Immature natural killer cell (primary cell): ENCODE results near the gene GDF10. TPM values are rescaled to one million over a fixed set of nuclear protein-coding genes. Genes with fewer than 3 reads are reported as not detected.

Source experiments
- DNase-seq, 3 donors: peaks; one replicate each; pipeline ENCODE4 v3.0.0; 2022; ENCODE audit warnings: mixed read lengths in 1 of 3
- H3K27ac Mint-ChIP-seq, 6 donors: one replicate each; pipeline ENCODE4 v1.8.0; 2020; ENCODE audit warnings: mixed read lengths in 6 of 6, mild to moderate bottlenecking in 5 of 6, inconsistent platforms in 4 of 6, moderate library complexity in 3 of 6
- H3K27me3 Mint-ChIP-seq, 3 donors: one replicate each; pipeline ENCODE4 v1.8.0; 2020 to 2021; ENCODE audit warnings: low read depth in 3 of 3, mild to moderate bottlenecking in 3 of 3, mixed read lengths in 3 of 3, moderate library complexity in 3 of 3, inconsistent platforms in 1 of 3
- H3K36me3 Mint-ChIP-seq, 3 donors: one replicate each; pipeline ENCODE4 v1.8.0; 2020; ENCODE audit warnings: mixed read lengths in 3 of 3, inconsistent platforms in 2 of 3, mild to moderate bottlenecking in 2 of 3
- H3K4me1 Mint-ChIP-seq, 2 donors: one replicate each; pipeline ENCODE4 v1.8.0; 2020; ENCODE audit warnings: inconsistent platforms in 2 of 2, mild to moderate bottlenecking in 2 of 2, mixed read lengths in 2 of 2, moderate library complexity in 1 of 2
- H3K4me3 Mint-ChIP-seq, 5 donors: one replicate each; pipeline ENCODE4 v1.8.0; 2020; ENCODE audit warnings: mild to moderate bottlenecking in 5 of 5, mixed read lengths in 5 of 5, inconsistent platforms in 3 of 5, moderate library complexity in 3 of 5
- H3K9me3 Mint-ChIP-seq, 6 donors: one replicate each; pipeline ENCODE4 v1.8.0; 2020; ENCODE audit warnings: mild to moderate bottlenecking in 6 of 6, mixed read lengths in 6 of 6, inconsistent platforms in 4 of 6, moderate library complexity in 3 of 6
- polyA plus RNA-seq, 3 donors: library from polyadenylated mRNA; unstranded; fragments of 300-500 nt; fragmentation: Illumina TruSeq; gene quantifications; one replicate each; pipeline ENCODE4 v1.2.3, GENCODE V29; 2021

The GDF10 gene, protein sequence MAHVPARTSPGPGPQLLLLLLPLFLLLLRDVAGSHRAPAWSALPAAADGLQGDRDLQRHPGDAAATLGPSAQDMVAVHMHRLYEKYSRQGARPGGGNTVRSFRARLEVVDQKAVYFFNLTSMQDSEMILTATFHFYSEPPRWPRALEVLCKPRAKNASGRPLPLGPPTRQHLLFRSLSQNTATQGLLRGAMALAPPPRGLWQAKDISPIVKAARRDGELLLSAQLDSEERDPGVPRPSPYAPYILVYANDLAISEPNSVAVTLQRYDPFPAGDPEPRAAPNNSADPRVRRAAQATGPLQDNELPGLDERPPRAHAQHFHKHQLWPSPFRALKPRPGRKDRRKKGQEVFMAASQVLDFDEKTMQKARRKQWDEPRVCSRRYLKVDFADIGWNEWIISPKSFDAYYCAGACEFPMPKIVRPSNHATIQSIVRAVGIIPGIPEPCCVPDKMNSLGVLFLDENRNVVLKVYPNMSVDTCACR
- polyA plus RNA-seq, result not detected

DNA sequence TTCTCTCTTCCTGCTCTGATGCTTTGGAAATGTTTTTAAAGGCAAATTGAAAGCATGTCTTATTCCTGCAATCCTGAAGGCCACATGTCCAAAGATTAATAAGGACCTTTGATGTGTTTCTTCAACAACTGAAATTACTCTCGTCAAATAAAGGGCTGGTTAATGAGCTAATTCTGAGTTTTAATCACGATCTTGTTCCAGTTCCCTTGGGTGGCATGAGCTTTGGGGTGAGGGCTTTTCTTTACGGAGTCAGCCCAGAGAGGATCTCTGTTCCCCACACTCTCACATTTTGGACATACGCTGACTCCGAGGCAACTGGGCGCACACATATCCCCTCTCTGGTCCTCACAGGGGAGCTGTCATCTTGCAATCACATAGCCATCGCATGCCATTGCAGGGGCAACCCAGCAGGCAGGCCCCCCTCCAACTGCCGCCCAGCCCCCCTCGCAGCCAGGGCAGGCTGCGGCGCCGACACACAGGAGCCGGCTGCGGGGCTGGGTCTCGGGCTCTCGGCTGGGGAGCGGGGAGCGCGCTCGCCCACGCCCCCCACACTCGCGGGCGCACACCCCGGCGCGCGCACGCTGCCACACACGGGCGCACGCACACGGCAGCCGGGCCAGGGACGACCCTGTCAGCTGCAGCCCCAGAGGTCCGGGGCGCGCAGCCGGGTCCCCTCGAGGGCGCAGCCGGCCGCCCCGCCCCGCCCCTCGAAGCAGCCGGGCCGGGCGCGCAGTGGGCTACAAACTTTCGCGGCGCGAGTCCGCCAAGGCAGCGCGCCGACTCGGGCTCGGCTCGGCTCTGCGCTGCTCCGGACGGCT lies at the start of gene GDF10:
Gene GDF10 (plus strand): TSS at position 587 of the 818 bp plus-strand sequence. CDS start 455 bp downstream, outside the sequence.
- Mint-ChIP-seq H3K9me3 (no peaks in the 10 kb centered on the region), H3K4me3 (no peak within 1 kb of the TSS), H3K4me1 (no peaks in the 10 kb centered on the region), H3K27ac (no peak within 1 kb of the TSS), H3K27me3 (peaks cover 4 to 14% (median 9%) of the 10 kb centered on the region in 3 donors), H3K36me3 (no peaks in the 10 kb centered on the region)
- DNase-seq, result no peak

DNA sequence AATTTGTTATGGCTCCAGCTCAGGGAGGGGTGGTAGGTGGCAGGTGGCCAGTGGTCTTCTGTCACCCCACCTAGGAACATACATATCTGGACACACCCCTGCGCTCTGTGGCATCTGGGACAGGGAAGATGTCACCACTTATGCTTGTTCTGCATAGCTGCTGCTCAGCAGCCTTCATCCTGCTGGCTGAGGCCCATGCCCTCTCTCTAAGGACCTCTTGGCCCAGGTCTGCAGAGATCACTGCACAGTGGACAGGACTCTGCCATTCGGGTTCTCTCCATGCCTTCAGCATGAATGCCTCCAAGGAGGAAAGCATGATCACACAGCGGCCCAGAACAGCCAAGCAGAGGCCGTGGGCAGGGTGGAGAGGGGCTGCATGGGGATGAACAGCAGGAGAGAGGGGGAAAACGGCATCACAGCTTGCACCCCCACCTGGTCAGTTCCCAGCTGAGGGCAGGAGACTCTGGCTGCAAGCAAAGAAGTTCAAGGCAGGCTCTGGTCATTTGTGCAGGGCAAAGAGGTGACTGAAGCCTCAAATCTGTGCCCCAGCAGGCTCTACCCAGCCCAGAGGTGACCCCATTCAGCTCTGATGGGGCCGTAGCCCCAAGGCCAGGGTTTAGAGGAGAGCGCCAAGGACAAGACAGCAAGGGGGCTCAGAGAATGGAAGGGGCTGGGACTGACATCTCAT lies 47.8 kb upstream of the GDF10 start:
- H3K27ac Mint-ChIP-seq, result no peak overlapping the region
- H3K36me3 Mint-ChIP-seq, result no peaks in the 10 kb centered on the region
- peaks cover 9 to 12% of the 10 kb centered on the region in 2 donors for H3K4me1 Mint-ChIP-seq
- H3K9me3 Mint-ChIP-seq, result no peaks in the 10 kb centered on the region
- H3K4me3 Mint-ChIP-seq, result no peak overlapping the region
- H3K27me3 Mint-ChIP-seq, result peaks cover 0 to 7% (median 1%) of the 10 kb centered on the region in 3 donors
- no peak for DNase-seq

DNA sequence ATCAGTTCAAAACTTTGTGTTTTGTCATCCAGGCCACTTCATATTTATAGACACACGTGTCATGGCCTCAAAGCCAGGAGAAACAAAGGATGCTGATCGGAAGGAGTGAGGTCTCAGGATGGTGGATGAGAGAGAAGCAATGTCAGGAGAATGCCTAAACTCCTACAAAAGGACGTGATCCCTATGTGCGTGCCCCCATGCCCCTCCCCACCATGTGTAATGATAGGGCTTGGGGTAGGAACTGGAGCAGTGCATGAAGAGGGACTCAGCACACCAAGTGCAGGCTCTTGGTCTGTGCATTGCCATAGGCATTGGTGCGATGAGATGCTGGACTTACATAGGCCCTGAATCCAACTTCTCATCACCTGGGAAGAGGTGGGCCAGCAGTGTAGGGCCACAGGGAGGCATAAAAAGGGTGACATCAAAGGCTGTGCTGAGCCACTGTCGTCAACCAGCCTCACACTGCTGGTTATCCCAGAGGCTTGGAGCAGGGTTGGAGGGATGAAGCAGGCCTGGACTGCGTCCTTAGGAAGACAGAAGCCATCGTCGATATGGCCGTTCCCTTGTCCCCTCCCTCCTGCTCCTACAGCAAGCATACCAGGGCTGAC lies 46.9 kb upstream of the GDF10 start:
- H3K4me3 Mint-ChIP-seq, result no peak overlapping the region
- peaks cover 0 to 7% (median 1%) of the 10 kb centered on the region in 3 donors for H3K27me3 Mint-ChIP-seq
- DNase-seq, result no peak
- H3K4me1 Mint-ChIP-seq, result peaks cover 18 to 21% of the 10 kb centered on the region in 2 donors
- H3K36me3 Mint-ChIP-seq, result no peaks in the 10 kb centered on the region
- no peak overlapping the region for H3K27ac Mint-ChIP-seq
- H3K9me3 Mint-ChIP-seq, result no peaks in the 10 kb centered on the region

DNA sequence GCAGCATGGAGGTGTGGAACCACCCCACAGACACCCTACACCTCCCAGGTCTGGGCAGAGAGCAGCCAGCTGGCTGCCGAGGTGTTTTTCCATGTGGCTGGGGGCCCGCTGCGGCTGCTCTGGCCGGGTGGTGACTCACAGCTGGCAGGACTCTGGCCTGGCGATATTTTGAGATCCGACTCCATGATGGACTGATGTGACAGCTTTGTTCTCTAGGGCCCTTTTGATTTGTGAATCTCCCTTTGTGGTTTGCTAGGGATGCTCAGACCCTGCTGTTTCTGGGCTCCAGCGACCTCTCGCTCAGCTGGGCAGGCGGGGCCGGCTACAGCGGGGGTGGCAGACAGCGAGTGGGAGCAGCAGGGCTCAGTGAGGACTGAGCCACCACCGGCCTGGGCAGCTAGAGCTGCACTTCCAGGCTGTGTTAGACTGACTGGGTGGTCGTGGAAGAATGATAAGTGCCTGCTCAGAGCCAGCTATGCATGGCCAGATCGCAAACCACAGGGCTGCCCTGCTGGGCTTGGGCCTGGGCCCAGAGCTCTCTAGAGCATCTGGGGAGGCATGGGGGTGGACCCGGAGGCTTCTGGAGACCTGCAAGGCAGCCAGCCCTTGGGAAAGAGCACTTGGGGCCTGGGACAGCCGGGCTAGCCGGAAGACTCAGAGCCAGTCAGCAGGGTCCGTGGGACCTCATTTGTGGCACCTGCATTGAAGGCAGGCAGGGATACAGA lies 46.2 kb upstream of the GDF10 start:
- no peak for DNase-seq
- H3K4me1 Mint-ChIP-seq, result peaks cover 20 to 23% of the 10 kb centered on the region in 2 donors
- no peak overlapping the region for H3K27ac Mint-ChIP-seq
- no peak overlapping the region for H3K4me3 Mint-ChIP-seq
- H3K36me3 Mint-ChIP-seq, result no peaks in the 10 kb centered on the region
- H3K27me3 Mint-ChIP-seq, result peaks cover 0 to 7% (median 1%) of the 10 kb centered on the region in 3 donors
- no peaks in the 10 kb centered on the region for H3K9me3 Mint-ChIP-seq

DNA sequence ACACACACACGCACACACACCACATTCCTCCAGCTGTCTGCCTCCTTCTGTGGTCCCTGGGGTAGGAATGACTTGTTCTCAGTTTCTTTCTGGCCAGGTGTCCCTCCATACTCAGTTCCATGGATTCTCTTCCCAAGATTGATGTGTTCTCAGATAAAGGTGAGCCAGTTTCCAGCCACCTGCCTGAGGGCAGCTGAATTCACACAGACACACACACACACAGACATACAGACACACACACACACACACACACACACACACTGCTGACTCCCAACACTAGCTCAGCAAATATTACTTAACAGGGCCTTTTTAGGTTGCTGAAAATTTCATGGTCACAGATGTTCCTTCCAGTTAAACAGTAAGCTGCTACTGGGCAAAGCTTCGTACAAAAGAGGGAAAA lies 45.4 kb upstream of the GDF10 start:
- Mint-ChIP-seq H3K36me3 (no peaks in the 10 kb centered on the region), H3K9me3 (no peaks in the 10 kb centered on the region), H3K27ac (no peak overlapping the region), H3K27me3 (peaks cover 0 to 7% (median 1%) of the 10 kb centered on the region in 3 donors), H3K4me3 (no peak overlapping the region), H3K4me1 (peaks cover 20 to 23% of the 10 kb centered on the region in 2 donors)
- DNase-seq, result no peak

DNA sequence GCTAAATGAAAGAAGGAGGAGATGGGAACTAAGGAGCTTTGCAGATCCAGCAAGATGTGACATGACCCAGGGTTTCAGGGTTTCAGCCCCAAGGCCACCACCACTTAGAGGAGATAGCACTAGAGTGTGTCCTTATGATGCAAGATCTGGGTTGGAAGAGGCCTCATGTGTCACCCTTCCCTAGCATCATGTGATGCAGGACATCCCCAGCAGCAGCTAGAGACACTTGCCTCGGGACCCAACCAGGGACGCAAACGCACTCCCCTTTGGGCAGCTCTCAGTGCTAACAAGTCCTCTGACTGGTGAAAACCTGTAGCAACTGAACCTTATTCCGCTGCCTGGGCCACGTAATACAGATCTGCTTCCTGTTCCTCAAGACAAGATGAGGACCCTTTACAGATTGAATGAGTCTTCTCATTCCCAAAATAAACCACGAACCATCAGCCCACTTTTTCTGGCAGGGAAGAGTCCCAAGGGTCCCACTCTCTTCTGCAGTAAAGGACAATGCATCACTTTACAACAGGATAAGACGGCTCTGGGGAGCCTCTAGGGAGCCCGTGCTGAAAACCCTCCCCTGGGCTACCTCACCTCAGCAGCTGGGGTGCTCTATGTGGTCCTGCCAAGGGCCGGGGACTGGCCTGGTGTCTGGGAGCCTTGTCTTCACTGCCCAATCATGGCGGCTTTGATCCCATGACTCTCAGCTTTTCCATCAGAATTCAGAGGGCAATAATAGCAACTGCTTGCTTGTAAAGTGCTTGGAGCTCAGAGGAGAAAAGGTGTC lies 44.8 kb upstream of the GDF10 start:
- H3K9me3 Mint-ChIP-seq, result no peaks in the 10 kb centered on the region
- H3K27ac Mint-ChIP-seq, result no peak overlapping the region
- no peak overlapping the region for H3K4me3 Mint-ChIP-seq
- H3K4me1 Mint-ChIP-seq, result peaks cover 20 to 23% of the 10 kb centered on the region in 2 donors
- peaks cover 0 to 7% (median 1%) of the 10 kb centered on the region in 3 donors for H3K27me3 Mint-ChIP-seq
- DNase-seq, result no peak
- no peaks in the 10 kb centered on the region for H3K36me3 Mint-ChIP-seq

DNA sequence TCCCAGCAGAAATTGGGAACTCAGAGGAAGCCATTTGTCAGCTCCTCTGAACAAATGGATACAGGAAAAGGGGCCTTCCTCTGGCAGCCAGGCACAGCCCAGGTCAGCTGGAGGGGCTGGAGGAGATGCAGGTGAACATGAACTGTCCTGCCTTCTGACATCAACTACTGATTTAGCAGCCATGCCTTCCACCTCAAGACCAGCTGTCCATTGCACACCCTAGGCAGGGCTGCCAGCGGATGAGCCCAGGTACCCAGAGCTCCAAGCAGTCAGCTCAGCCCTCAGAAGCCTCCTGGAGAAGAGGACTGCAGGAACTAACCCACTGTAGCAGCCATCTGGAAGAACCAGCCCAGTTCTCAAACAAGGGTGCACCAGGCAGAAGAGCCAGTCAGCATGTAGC lies 44.1 kb upstream of the GDF10 start:
- Mint-ChIP-seq H3K27ac (no peak overlapping the region), H3K4me3 (no peak overlapping the region), H3K4me1 (peaks cover 21 to 26% of the 10 kb centered on the region in 2 donors), H3K27me3 (peaks cover 0 to 7% (median 2%) of the 10 kb centered on the region in 3 donors), H3K36me3 (no peaks in the 10 kb centered on the region), H3K9me3 (no peaks in the 10 kb centered on the region)
- DNase-seq, result no peak

DNA sequence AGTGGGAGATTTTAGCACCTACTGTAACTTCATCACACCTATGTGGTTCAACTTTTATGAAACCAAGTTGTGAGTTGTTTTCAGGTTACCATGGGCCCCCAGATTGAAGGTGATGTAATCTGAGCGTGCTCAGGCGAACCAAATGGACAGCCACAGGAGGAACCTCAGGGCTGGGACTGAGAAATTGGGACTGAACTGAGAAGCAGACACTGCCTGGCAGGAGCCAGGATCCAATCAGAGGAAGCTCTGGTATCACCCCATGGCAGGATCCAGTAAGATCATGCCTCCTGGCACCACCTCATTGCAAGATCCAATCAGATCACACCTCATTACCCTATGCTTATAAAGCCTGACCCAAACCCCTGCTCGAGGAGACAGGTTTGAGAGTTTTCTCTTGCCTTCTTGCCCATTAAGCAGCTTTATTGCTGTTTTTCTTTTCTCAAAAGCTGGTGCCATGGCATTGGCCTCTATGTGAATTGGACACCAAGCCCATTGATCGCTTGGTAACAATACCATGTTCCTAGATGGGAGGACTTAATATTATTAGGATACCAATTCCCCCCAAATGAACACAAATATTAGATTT lies 43.2 kb upstream of the GDF10 start:
- Mint-ChIP-seq H3K9me3 (no peaks in the 10 kb centered on the region), H3K4me3 (no peak overlapping the region), H3K27me3 (peaks cover 0 to 4% (median 2%) of the 10 kb centered on the region in 3 donors), H3K4me1 (peaks cover 24 to 35% of the 10 kb centered on the region in 2 donors), H3K27ac (peak overlapping the region in 1 of 6 donors; percentile 17), H3K36me3 (no peaks in the 10 kb centered on the region)
- DNase-seq, result peak in 1 of 3 donors; percentile 8

DNA sequence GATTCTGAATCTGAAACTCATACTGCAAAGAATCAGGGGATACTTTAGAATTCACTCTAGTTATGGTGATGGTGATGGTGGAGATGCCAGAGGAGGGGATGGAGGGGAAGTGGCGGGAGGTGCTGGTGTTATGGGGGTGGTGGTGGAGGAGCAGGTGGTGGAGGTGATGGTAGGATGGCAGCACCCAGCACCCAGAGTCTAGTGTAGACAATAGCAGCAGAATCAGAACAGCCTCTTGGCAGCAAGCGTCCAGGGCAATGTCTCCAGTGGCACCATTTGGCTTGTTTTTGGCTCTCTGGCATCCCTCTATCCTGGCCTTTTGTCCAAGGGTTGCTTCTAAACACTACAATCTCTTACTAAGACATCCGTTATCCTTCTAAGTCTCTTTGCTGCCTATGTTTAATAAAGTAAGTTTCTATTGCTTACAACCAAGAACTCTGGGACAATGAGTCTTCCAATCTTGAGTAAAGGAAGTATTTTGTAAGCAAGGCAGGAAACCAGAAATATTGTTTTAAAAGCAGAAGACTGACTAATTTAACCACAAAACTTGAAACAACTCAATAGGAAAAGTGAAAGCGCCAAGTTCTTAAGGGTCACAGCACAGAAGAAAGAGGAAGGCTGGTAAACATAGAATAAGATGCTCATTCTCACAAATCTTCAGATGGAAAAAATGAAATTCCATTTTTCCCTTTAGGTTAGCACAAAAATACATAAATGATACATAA lies 42.4 kb upstream of the GDF10 start:
- Mint-ChIP-seq H3K4me3 (peak overlapping the region; percentile 0 to 64 (median 51)), H3K9me3 (no peaks in the 10 kb centered on the region), H3K4me1 (peaks cover 24 to 35% of the 10 kb centered on the region in 2 donors), H3K27ac (peak overlapping the region; percentile 13 to 77 (median 28)), H3K27me3 (peaks cover 0 to 4% (median 2%) of the 10 kb centered on the region in 3 donors), H3K36me3 (no peaks in the 10 kb centered on the region)
- DNase-seq, result peak in 1 of 3 donors; percentile 3

DNA sequence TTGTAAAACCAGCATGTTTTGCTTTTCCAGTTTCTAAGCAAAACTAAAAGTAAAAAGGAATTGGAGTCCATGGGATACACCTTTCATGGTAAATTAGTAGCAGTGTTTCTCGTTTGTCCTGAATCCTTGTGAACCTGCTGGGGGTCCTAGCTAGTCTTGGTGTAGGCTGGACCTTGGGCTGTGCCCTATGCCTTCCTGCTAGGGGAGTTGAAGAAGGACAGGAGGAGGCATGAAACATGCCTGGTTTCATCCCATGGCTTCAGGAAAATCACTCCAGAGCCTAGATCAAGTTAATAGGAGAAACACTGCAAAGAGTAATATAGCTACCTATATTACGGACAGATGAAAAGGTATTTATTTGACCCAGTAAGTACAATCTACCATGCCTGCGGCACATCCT lies 41.1 kb upstream of the GDF10 start:
- Mint-ChIP-seq H3K4me1 (peaks cover 24 to 35% of the 10 kb centered on the region in 2 donors), H3K36me3 (no peaks in the 10 kb centered on the region), H3K4me3 (no peak overlapping the region), H3K27ac (no peak overlapping the region), H3K27me3 (peaks cover 0 to 4% (median 2%) of the 10 kb centered on the region in 3 donors), H3K9me3 (peaks cover 0 to 5% (median 0%) of the 10 kb centered on the region in 6 donors)
- no peak for DNase-seq

DNA sequence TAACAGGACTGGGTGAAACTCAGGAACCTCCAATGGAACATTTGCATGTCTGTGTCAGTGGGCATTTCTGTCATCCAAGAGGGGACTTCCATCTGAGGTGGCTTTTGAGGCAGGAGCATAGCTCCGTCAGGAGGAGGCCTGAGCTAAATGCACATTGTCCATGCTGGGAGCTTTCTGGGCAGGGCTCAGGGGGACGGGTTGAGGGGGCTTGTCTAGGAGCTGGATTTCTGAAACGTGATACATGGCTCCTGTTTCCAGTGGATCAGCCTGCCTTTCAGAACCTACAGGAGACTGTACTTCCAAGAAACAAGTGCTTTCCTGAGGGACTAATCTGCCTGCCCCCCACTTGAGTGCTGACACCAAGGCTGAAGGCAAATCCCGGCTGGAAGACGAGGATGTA lies 40.5 kb upstream of the GDF10 start:
- Mint-ChIP-seq H3K27me3 (peaks cover 0 to 4% (median 2%) of the 10 kb centered on the region in 3 donors), H3K27ac (no peak overlapping the region), H3K36me3 (no peaks in the 10 kb centered on the region), H3K4me3 (no peak overlapping the region), H3K9me3 (peaks cover 0 to 6% (median 0%) of the 10 kb centered on the region in 6 donors), H3K4me1 (peaks cover 24 to 35% of the 10 kb centered on the region in 2 donors)
- DNase-seq, result no peak
